Osteoblast (primary cell): Measurements from ENCODE around the gene PHETA1. TPM values are rescaled to one million over a fixed set of nuclear protein-coding genes. Genes with fewer than 3 reads are reported as not detected.
A peak's percentile ranks its signal among the peaks of the same experiment; 100 is the strongest.

Experiments
- DNase-seq: peaks from one replicate; pipeline ENCODE4 v3.0.0; 2011; ENCODE audit warnings: low spot score, mixed read lengths; ENCODE audit not compliant: insufficient read length; ENCODE audit errors: missing footprints
- H2AFZ ChIP-seq: 2 replicates; pipeline ENCODE4 v1.6.0; 2011; ENCODE audit warnings: mild to moderate bottlenecking, low read length
- H3K27ac ChIP-seq: 2 replicates; pipeline ENCODE4 v1.5.1; 2011; ENCODE audit warnings: mild to moderate bottlenecking, low read depth, low read length, moderate library complexity
- H3K27me3 ChIP-seq: 2 replicates; pipeline ENCODE4 v1.6.0; 2012; ENCODE audit warnings: mild to moderate bottlenecking, control low read depth, inconsistent platforms, low read length, moderate library complexity; ENCODE audit not compliant: insufficient read depth
- H3K36me3 ChIP-seq: 2 replicates; pipeline ENCODE4 v1.5.1; 2011; ENCODE audit warnings: mild to moderate bottlenecking, low read length, control low read depth, moderate library complexity; ENCODE audit not compliant: insufficient read depth
- H3K4me1 ChIP-seq: 2 replicates; pipeline ENCODE4 v1.5.1; 2011; ENCODE audit warnings: mild to moderate bottlenecking, low read length, control low read depth, moderate library complexity; ENCODE audit not compliant: insufficient read depth
- H3K4me2 ChIP-seq: 2 replicates; pipeline ENCODE4 v1.6.0; 2011; ENCODE audit warnings: mild to moderate bottlenecking, low read length; ENCODE audit not compliant: insufficient read depth
- H3K4me3 ChIP-seq: fragments of 200-600 bp; sonication (generic); 3 replicates; pipeline ENCODE4 v1.5.1; 2012; ENCODE audit warnings: mild to moderate bottlenecking, low read length, inconsistent platforms; ENCODE audit not compliant: insufficient read depth
- H3K79me2 ChIP-seq: 2 replicates; pipeline ENCODE4 v1.6.0; 2012; ENCODE audit warnings: mild to moderate bottlenecking, low read length, control low read depth, inconsistent platforms; ENCODE audit not compliant: insufficient read depth
- H3K9me3 ChIP-seq: 2 replicates; pipeline ENCODE4 v1.5.1; 2011; ENCODE audit warnings: low read depth, low read length, control low read depth
- H4K20me1 ChIP-seq: 2 replicates; pipeline ENCODE4 v1.6.0; 2012; ENCODE audit warnings: mild to moderate bottlenecking, low read length, control low read depth; ENCODE audit not compliant: insufficient read depth
- CTCF ChIP-seq: IDR thresholded peaks from 2 replicates; pipeline ENCODE4 v1.5.1; 2011; ENCODE audit warnings: mild to moderate bottlenecking, low read depth, low read length, moderate library complexity; ENCODE audit errors: extremely low read depth
- total RNA-seq: library from RNA; depleted of rRNA; stranded (reverse); fragments of >200 nt; gene quantifications from 2 replicates; pipeline ENCODE4 v1.2.3, GENCODE V29; 2012

Gene PHETA1
- total RNA-seq, 1 donor = 8.3 TPM

GRCh38 chr12:111414711-111415252, 45.9 kb upstream of the PHETA1 start:
- Histone ChIP-seq H4K20me1 (peaks cover 44% of the 10 kb centered on the region), H3K27ac (peak overlapping the region; percentile 42), H3K27me3 (no peaks in the 10 kb centered on the region), H3K4me3 (no peak overlapping the region), H3K4me2 (no peak overlapping the region), H3K4me1 (peaks cover 48% of the 10 kb centered on the region), H2AFZ (no peak overlapping the region), H3K36me3 (peaks cover 22% of the 10 kb centered on the region), H3K79me2 (peaks cover 94% of the 10 kb centered on the region), H3K9me3 (no peaks in the 10 kb centered on the region)
- no peak for TF ChIP-seq CTCF
- peak; percentile 75 for DNase-seq

- Histone ChIP-seq H4K20me1 (peaks cover 52% of the 10 kb centered on the region), H3K27ac (peak overlapping the region; percentile 76), H3K4me2 (peak overlapping the region; percentile 34), H3K4me3 (no peak overlapping the region), H3K79me2 (peaks cover 93% of the 10 kb centered on the region), H3K36me3 (peaks cover 9% of the 10 kb centered on the region), H3K4me1 (peaks cover 60% of the 10 kb centered on the region), H3K27me3 (no peaks in the 10 kb centered on the region), H2AFZ (no peak overlapping the region), H3K9me3 (no peaks in the 10 kb centered on the region)
- DNase-seq = peak; percentile 95
- TF ChIP-seq CTCF = no peak
Measured at GRCh38 chr12:111413442-111414086, 44.7 kb upstream of the PHETA1 start.

DNA sequence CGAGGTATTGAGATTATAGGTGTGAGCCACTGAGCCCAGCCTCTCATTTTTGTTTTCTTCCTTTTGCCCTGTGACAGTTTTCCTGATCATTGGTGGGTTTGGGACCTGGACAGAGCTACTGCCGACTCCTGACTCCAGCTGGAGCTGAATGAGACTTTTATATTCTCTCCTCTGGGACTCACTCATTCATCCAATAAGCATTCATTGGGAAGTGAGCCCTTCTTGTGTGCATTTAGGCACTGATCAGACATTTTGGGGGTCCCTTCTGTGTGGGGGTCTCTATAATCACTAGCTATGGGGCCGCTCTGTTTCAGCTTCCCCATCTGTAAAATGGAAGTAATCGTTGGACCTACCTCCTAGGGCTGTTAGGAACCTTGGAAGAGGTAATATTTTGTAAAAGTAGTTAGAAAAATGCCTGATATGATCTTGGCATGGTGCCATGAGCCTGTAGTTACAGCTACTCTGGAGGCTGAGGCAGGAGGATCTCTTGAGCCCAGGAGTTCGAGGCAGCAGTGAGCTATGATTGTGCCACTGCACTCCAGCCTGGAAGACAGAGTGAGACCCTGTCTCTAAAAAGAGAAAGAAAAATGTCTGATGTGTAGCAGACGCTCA, 44.0 kb upstream of the PHETA1 start:
- no peak for TF ChIP-seq CTCF
- Histone ChIP-seq H3K4me2 (peak overlapping the region; percentile 93), H3K9me3 (no peaks in the 10 kb centered on the region), H2AFZ (no peak overlapping the region), H3K4me1 (peaks cover 66% of the 10 kb centered on the region), H3K27ac (peak overlapping the region; percentile 76), H3K79me2 (peaks cover 93% of the 10 kb centered on the region), H3K4me3 (no peak overlapping the region), H3K27me3 (no peaks in the 10 kb centered on the region), H4K20me1 (peaks cover 57% of the 10 kb centered on the region), H3K36me3 (peaks cover 14% of the 10 kb centered on the region)
- DNase-seq = peak; percentile 73
